GM06990 (cell line): ENCODE data around the gene BICDL2.

ENCODE experiments used
- DNase-seq: peaks from one replicate; pipeline ENCODE4 v3.0.0-alpha.2; 2011; ENCODE audit not compliant: insufficient read length; ENCODE audit errors: extremely low read depth
- H3K27me3 ChIP-seq: replicated peaks from 2 replicates; pipeline ENCODE4 v1.6.0; 2011; ENCODE audit warnings: low read length; ENCODE audit not compliant: control insufficient read depth, insufficient read depth
- H3K36me3 ChIP-seq: 2 replicates; pipeline ENCODE4 v1.5.1; 2011; ENCODE audit warnings: low read length; ENCODE audit not compliant: control insufficient read depth, insufficient read depth
- H3K4me3 ChIP-seq: replicated peaks from 2 replicates; pipeline ENCODE4 v1.5.1; 2011; ENCODE audit warnings: low read depth, mild to moderate bottlenecking, control low read depth, low read length
- TF ChIP-seq, protein P1 (sequence below): IDR thresholded peaks from 2 replicates; pipeline ENCODE4 v1.5.1; 2011; ENCODE audit warnings: low read length, control low read depth, mild to moderate bottlenecking, inconsistent platforms; ENCODE audit not compliant: insufficient read depth, poor library complexity, severe bottlenecking

Gene BICDL2

GRCh38 chr16:3023415-3023668, 13.4 kb downstream of the BICDL2 start:
- TF ChIP-seq, protein P1, sequence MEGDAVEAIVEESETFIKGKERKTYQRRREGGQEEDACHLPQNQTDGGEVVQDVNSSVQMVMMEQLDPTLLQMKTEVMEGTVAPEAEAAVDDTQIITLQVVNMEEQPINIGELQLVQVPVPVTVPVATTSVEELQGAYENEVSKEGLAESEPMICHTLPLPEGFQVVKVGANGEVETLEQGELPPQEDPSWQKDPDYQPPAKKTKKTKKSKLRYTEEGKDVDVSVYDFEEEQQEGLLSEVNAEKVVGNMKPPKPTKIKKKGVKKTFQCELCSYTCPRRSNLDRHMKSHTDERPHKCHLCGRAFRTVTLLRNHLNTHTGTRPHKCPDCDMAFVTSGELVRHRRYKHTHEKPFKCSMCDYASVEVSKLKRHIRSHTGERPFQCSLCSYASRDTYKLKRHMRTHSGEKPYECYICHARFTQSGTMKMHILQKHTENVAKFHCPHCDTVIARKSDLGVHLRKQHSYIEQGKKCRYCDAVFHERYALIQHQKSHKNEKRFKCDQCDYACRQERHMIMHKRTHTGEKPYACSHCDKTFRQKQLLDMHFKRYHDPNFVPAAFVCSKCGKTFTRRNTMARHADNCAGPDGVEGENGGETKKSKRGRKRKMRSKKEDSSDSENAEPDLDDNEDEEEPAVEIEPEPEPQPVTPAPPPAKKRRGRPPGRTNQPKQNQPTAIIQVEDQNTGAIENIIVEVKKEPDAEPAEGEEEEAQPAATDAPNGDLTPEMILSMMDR, result no peak
- H3K36me3 ChIP-seq, result peaks cover 15% of the 10 kb centered on the region
- no peaks in the 10 kb centered on the region for H3K27me3 ChIP-seq
- DNase-seq, result no peak
- peak overlapping the region; percentile 82 for H3K4me3 ChIP-seq

GRCh38 chr16:3022684-3023414, 13.9 kb downstream of the BICDL2 start:
- Histone ChIP-seq H3K27me3 (no peaks in the 10 kb centered on the region), H3K36me3 (peaks cover 15% of the 10 kb centered on the region), H3K4me3 (peak overlapping the region; percentile 82)
- DNase-seq, result no peak
- TF ChIP-seq, protein P1, result no peak

- Histone ChIP-seq H3K4me3 (no peak overlapping the region), H3K27me3 (no peaks in the 10 kb centered on the region), H3K36me3 (peaks cover 14% of the 10 kb centered on the region)
- TF ChIP-seq, protein P1, result no peak
- no peak for DNase-seq
Measured at GRCh38 chr16:3022208-3022683, 14.5 kb downstream of the BICDL2 start.

DNA sequence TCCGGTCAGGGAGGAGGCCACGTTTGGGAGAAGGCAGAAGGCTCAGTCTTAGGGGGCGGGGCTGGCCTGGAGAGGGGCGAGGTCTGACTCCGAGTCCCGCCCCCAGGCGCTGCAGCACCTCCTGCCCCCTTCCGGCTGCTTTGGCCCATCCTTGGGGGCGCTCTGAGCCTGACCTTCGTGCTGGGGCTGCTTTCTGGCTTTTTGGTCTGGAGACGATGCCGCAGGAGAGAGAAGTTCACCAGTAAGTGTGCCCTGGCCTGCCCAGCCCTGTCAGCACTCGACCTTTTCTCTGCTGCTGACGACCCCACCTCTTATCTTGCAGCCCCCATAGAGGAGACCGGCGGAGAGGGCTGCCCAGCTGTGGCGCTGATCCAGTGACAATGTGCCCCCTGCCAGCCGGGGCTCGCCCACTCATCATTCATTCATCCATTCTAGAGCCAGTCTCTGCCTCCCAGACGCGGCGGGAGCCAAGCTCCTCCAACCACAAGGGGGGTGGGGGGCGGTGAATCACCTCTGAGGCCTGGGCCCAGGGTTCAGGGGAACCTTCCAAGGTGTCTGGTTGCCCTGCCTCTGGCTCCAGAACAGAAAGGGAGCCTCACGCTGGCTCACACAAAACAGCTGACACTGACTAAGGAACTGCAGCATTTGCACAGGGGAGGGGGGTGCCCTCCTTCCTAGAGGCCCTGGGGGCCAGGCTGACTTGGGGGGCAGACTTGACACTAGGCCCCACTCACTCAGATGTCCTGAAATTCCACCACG, 15.1 kb downstream of the BICDL2 start:
- H3K36me3 ChIP-seq, result peaks cover 8% of the 10 kb centered on the region
- peak overlapping the region; percentile 56 for H3K4me3 ChIP-seq
- TF ChIP-seq, protein P1, result peak; percentile 50
- peak; percentile 79 for DNase-seq
- H3K27me3 ChIP-seq, result no peaks in the 10 kb centered on the region; the same call in 1 of the 2 replicates

GRCh38 chr16:3020604-3021448, 15.9 kb downstream of the BICDL2 start:
- TF ChIP-seq, protein P1, result no peak
- peak overlapping the region; percentile 56 for H3K4me3 ChIP-seq
- no peak for DNase-seq
- no peaks in the 10 kb centered on the region; the same call in none of the 2 replicates for H3K36me3 ChIP-seq
- H3K27me3 ChIP-seq, result no peaks in the 10 kb centered on the region; the same call in 1 of the 2 replicates
